GM12892 (cell line): ENCODE results near the gene PLG.
"Not testable (repeated sequence)": the region's sequence is repeated elsewhere in the genome, so short reads cannot be mapped to it uniquely, and the experiment has no call there.

Experiments used
- POLR2A ChIP-seq: IDR thresholded peaks from 2 replicates; pipeline ENCODE4 v1.6.1; 2011; ENCODE audit warnings: low read depth, low read length, control low read depth
- POLR2AphosphoS5 ChIP-seq: IDR thresholded peaks from 2 replicates; pipeline ENCODE4 v1.6.1; 2011; ENCODE audit warnings: low read depth, low read length, control low read depth
- TAF1 ChIP-seq: IDR thresholded peaks from 2 replicates; pipeline ENCODE4 v1.6.1; 2011; ENCODE audit warnings: low read depth, mild to moderate bottlenecking, control low read depth, low read length, borderline replicate concordance

GRCh38 chr6:160704688-160705087, 2.6 kb downstream of the PLG start:
- not testable (repeated sequence) for TF ChIP-seq POLR2AphosphoS5, POLR2A, TAF1
